Cerebellar nuclear complex (tissue), 1 donor: ENCODE data around the gene B3GNT9.

Experiments
- DNase-seq, 2 experiments: peaks; one replicate each; lab custom pipeline; 2025; lab: John Stamatoyannopoulos, UW

The B3GNT9 gene, protein sequence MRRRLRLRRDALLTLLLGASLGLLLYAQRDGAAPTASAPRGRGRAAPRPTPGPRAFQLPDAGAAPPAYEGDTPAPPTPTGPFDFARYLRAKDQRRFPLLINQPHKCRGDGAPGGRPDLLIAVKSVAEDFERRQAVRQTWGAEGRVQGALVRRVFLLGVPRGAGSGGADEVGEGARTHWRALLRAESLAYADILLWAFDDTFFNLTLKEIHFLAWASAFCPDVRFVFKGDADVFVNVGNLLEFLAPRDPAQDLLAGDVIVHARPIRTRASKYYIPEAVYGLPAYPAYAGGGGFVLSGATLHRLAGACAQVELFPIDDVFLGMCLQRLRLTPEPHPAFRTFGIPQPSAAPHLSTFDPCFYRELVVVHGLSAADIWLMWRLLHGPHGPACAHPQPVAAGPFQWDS

DNA sequence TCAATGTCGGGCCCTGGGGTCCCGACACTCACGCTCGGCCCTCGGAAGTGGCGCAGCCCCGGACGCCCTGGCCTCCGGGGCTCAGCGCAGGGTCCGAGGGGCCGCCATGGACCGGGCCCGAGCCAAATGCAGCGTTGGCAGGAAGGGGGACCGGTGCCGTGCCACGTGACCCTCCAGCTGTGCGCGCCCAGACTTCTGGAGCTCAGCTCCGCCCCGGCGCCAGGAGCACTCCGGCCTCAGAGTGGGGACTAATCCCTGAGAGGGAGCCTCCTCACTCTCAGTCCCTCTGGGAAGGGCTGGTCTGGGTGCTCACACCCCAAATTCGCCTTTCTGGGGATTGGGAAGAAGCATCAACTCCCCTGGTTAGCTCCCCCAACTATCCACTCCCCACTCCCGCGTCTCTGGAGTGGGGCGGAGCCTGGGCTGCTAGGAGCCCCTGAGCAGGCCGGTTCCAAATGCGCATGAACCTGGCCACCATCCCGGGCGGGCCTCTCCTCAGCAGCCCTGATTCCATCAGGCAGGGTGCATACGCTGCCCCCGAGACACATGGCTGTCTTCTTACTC is at the start of gene B3GNT9:
Gene B3GNT9, minus strand, starts transcription at position 166 of the 564 bp plus-strand sequence. CDS start 513 bp downstream, outside the sequence.
- no peak for DNase-seq

- DNase-seq: no peak
Measured at GRCh38 chr16:67200491-67200890, 49.7 kb upstream of the B3GNT9 start.

- DNase-seq: no peak
Measured at GRCh38 chr16:67199808-67200198, 49.0 kb upstream of the B3GNT9 start.

DNA sequence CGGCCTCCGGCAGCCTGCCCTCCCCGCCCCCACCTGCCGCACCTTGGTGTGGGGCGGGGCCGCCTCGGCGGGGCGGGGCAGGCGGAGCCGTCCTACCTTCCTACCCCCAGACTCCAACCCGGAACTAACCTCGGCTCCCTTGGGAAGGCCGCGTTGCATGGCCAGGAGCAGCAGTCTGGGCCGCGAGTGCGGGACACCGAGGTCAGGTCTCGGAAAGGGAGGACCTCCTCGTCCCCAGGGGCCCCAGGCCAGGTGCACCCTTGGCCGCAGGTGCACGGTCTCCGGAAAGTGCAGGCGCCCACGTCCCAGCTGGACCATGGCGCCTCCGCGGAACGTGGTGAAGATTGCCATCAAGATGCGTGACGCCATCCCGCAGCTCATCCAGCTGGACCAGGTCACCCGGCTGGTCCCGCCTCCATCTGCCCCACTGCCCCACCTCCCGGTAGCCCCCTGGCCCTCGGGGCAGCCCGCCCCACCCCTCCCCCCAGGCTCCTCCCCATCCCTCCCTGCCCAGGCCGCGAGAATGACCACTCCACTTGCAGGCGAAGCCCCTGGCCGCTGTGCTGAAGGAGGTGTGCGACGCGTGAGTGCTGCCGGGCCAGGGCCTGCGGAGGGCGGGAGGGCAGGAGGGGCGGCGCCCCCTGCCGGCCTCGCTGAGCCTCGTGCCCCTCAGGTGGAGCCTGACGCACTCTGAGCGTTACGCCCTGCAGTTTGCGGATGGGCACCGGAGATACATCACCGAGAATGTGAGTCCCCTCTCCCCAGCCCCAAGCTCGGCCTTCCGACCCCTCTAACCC is 48.4 kb upstream of the B3GNT9 start, which contains the start of gene ELMO3:
Gene ELMO3, plus strand, starts transcription at position 121 of the 797 bp plus-strand sequence. Its CDS starts 196 bp downstream, at position 317.
- DNase-seq: no peak

DNA sequence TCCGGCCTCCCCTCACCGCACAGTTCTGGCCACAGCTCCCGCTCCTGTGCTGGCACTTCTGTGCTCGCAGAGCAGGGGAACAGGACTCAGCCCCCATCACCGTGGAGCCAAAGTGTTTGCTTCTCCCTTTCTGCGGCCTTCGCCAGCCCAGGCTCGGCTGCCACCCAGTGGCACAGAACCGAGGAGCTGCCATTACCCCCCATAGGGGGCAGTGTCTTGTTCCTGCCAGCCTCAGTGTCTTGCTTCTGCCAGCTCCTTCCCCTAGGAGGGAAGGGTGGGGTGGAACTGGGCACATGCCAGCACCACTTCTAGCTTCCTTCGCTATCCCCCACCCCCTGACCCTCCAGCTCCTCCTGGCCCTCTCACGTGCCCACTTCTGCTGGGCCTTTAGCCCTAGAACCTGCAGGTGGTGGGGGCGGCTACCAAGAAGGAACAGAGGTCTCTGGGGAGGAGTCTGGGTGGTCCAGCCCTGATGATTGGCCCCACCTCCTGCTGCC is 47.5 kb upstream of the B3GNT9 start:
- no peak for DNase-seq

- DNase-seq: no peak
Measured at GRCh38 chr16:67197704-67198103, 46.9 kb upstream of the B3GNT9 start.

DNA sequence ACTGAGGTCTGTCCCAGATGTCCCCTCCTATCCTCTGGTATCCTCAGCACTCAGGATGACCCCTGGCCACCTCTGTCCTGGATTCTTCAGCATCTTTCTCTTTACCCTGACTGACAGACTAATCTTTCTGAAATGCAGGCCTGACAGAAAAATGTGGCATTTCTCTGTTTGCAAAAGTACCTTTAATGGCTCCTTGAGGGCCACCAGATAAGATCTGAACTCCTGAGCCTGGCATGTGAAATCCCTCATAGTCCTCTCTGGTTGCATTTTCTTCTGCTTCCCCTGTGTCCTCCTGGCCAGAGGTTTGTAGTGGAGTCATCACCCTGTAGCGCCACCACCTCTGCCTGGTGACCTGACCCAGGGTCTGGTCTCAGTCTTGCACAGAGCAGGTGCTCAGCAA is 46.1 kb upstream of the B3GNT9 start:
- DNase-seq: no peak

DNA sequence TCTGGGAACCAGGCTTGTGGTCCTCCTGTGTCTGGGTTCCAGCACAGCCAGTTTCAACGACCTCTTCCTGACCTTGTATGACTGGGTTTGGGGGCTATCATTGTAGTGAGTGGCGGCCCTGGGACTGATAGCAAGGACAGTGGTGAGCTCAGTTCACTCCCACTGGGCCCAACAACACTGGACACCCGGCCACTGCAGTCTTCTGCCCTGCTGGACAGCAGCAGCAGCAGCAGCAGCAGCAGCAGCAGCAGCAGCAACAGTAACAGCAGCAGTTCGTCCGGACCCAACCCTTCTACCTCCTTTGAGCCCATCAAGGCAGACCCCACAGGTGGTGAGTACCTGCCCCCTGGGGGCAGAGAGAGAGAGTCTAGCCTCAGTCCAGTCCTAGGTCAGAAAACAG is 44.9 kb upstream of the B3GNT9 start:
- no peak for DNase-seq

DNA sequence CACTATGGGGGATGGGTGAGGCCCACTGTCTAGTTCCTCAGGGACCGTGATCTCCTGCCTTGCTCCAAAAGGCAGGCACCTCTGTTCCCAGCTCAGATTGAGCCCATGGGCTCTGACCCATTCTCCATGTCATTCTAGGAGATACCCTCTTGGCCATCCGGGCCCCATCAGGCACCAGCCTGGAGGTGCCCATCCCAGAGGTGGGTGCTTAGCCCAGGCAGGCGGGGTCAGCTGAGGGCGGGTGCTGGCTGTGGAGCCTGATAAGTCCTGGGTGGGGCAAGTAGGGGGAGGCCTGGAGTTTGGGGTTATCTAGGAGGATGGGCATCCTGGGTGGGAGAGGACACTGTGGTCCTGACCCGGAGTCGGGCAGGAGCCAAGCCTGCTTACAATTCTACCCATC is 43.5 kb upstream of the B3GNT9 start:
- no peak for DNase-seq

- DNase-seq: no peak
Measured at GRCh38 chr16:67193536-67193935, 42.7 kb upstream of the B3GNT9 start.

- no peak for DNase-seq
Measured at GRCh38 chr16:67192781-67193361, 42.1 kb upstream of the B3GNT9 start.

GRCh38 chr16:67191995-67192681 is 41.3 kb upstream of the B3GNT9 start, which contains the start of gene E2F4:
E2F4 (plus strand) TSS chr16:67192155; CDS start chr16:67192228, 73 bp downstream.
- peak; percentile 66 to 76 for DNase-seq

GRCh38 chr16:67191411-67191994 is 40.7 kb upstream of the B3GNT9 start:
- DNase-seq: no peak

DNA sequence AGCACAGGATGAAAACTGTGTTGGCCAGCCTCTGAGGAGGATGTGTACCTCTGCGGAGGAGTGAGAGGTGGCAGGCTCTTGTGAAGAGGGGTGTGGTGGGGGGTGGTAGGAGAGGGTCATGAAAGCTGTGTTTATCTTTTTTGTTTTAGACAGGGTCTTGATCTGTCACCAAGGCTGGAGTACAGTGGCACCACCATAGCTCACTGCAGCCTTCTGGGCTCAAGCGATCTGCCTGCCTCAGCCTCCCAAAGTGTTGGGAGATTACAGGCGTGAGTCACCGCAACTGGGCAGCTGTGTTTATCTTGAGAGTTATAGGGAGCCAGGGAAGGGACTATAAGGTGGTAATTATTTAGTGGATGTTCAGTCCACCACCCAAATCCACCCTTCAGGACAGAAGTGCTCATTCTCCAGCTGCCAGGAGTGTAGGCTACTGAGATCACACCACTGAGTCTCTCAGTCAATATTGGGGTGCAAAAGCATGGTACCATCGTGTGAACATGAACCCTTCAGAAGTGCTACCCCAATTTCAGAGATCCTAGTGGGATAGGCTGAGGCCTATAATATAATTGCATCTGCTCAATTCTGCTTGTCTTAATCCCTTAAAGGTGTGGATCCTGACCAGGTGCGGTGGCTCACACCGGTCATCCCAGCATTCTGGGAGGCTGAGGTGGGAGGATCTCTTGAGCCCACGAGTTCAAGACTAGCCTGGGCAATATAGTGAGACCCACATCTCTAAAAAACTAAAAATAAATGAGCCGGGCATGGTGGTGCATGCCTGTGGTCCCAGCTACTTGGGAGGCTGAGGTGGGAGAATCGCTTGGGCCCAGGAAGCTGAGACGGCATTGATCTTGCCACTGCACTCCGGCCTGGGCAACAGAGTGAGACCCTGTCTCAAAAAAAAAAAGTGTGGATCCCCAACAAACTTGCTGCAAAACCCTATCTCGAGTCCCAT is 39.9 kb upstream of the B3GNT9 start:
- DNase-seq: no peak

DNA sequence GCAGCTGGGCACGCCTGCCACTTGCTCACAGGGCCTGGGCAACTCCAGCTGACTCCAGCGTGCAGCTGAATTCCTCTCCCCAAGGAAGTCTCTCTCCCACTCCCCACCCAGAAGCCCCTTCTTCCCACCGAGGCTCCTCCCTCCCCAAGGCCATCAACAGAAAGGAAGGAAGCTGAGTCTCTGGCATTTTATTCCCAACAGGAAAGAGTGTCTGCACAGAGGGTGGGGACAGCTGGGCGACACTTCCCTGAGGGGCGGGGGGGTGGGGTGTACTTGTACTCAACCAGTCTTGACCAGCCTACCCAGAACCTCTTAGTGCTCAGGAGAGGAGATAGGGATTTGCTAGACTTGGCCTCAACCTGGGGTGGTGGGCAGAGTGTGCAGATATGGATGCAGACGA is 39.2 kb upstream of the B3GNT9 start, which contains the start of gene EXOC3L1:
Gene EXOC3L1, minus strand, starts transcription at position 96 of the 400 bp plus-strand sequence. CDS start 460 bp downstream, outside the sequence.
- DNase-seq: no peak

GRCh38 chr16:67188798-67189197 is 38.0 kb upstream of the B3GNT9 start:
- DNase-seq: no peak

DNA sequence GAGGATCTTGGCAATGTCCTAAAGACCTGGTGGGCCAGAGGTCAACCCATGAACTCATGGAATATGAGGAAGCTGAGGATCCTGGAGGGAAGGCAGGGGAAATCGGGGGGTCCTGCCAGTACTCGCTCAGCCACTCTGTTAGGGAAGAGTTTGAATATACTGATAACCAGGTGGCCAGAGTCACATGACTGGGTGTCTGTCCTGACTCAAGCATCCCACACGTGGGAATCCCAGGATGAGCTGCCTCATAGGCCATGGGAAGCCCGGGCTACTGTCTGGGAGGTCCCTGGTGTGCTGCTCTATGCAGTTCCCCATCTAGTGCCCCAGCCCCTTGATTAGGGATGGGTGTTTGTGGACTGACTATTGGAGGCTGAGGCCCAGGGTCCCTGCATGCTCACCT is 37.5 kb upstream of the B3GNT9 start:
- DNase-seq: no peak

- no peak for DNase-seq
Measured at GRCh38 chr16:67187175-67187890, 36.5 kb upstream of the B3GNT9 start.

DNA sequence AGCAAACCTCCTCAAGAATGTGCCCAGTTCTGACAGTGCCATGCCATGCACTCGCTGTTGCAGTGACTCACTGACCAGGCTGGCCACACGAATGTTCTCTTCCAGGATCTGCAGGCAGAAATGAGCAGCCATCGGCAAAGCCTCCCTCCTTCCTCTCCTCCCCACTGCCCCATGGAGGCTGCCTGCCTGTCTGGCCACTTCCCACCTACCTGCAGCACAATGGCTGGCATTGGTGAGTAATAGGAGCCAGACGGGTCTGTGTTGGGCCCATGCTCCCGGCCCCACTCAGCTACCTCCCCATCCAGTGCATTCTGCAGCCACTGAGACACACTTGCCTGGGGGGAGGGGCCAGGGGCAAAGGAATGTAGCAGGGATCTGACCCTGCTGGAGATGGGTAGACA is 35.8 kb upstream of the B3GNT9 start:
- DNase-seq: no peak
